ENCODE measurements around the gene MAX. TPM values are rescaled to one million over a fixed set of nuclear protein-coding genes. Genes with fewer than 3 reads are reported as not detected.

The MAX gene
- total and polyA plus RNA-seq, 9 of the 15 experiments (the other 6 are each of a cell fraction or from before 2014, with no cell fraction given) = 15.4 to 96.5 (median 51.6) TPM

- no peak for TF ChIP-seq MXD1 (CRISPR knock-in tag; IDR thresholded peaks at IDR 0.05; ENCODE audit: borderline replicate concordance, poor library complexity, severe bottlenecking)
- no peak for TF ChIP-seq ZNF511 (CRISPR knock-in tag; IDR thresholded peaks at IDR 0.05)
These were observed 41.9 kb upstream of the MAX start (continued) for GRCh38 chr14:65144170-65144569.

- no peak overlapping the region for H3K9ac ChIP-seq (ENCODE audit: insufficient read depth in 1 of 2, low read depth in 2 of 2, low read length in 2 of 2)
- no peaks in the 10 kb centered on the region for H3K79me2 ChIP-seq (ENCODE audit: control insufficient read depth, insufficient read depth, low read length)
- no peak overlapping the region for H3K4me3 ChIP-seq
- no peaks in the 10 kb centered on the region for H3K9me3 ChIP-seq (replicated peaks; ENCODE audit: control insufficient read depth, insufficient read depth, low read depth, low read length)
- DNase-seq (ENCODE audit: extremely low read depth in 1 of 4, low spot score in 3 of 4) (no peak), FAIRE-seq (no peak), ATAC-seq (no peak)
- whole genome bisulfite sequencing (ENCODE audit: insufficient coverage, low coverage, missing lambda C conversion rate) = 26% methylated on average over 8 of the region's 8 CpGs
- ChIA-PET POLR2A (interaction anchor here (0.8 to 0.9 kb wide), 2 partner anchors 26 to 509 kb away, joined by 3 to 4 read pairs; no protein-coding TSS in a partner anchor), CTCF (ENCODE audit: low intra/inter-chr PET ratio) (no interaction called here)
- H3K9me1 ChIP-seq (ENCODE audit: control insufficient read depth, insufficient read depth, low read length) = no peaks in the 10 kb centered on the region
- no peaks in the 10 kb centered on the region for H3K36me3 ChIP-seq (ENCODE audit: control insufficient read depth, insufficient read depth, low read length)
- H3K27ac ChIP-seq (ENCODE audit: extremely low read depth, low read depth, low read length) = no peak overlapping the region
- peaks cover 4 to 5% of the 10 kb centered on the region in 2 experiments; a peak in 2 of 5 replicates for H3K4me1 ChIP-seq (replicated peaks in 1 of 2; ENCODE audit: control insufficient read depth in 2 of 2, insufficient read depth in 2 of 2, low read length in 2 of 2)
- no peaks in the 10 kb centered on the region for H3K27me3 ChIP-seq (ENCODE audit: control insufficient read depth in 2 of 2, insufficient read depth in 2 of 2, low read length in 2 of 2)
- no TSS peak for BruUV-seq (replicated peaks)
- no peaks in the 10 kb centered on the region for H4K20me1 ChIP-seq (replicated peaks; ENCODE audit: control insufficient read depth, insufficient read depth, low read length)
- in situ Hi-C loops (cut with MboI) = no loop called here
- TF ChIP-seq NEUROD1 (IDR thresholded peaks at IDR 0.05; ENCODE audit: borderline replicate concordance, low read depth, low read length, partially characterized antibody) (no peak), ZBTB11 (CRISPR knock-in tag; IDR thresholded peaks at IDR 0.05) (no peak), L3MBTL2 (IDR thresholded peaks at IDR 0.05) (no peak), ZNF253 (CRISPR knock-in tag; conservative IDR thresholded peaks at IDR 0.05) (no peak), ZNF644 (tag; IDR thresholded peaks at IDR 0.05; ENCODE audit: low read depth) (no peak), E2F1 (CRISPR knock-in tag; IDR thresholded peaks at IDR 0.05) (no peak), XRCC3 (IDR thresholded peaks at IDR 0.05) (no peak), ZNF79 (CRISPR knock-in tag; IDR thresholded peaks at IDR 0.05; ENCODE audit: low read depth) (no peak), MAFK (IDR thresholded peaks at IDR 0.05; ENCODE audit: low read length) (no peak)
- H2AFZ ChIP-seq (ENCODE audit: low read depth, low read length) = no peak overlapping the region
- intact Hi-C loops (cut with micrococcal nuclease) = no loop called here
- no peak overlapping the region for H3K4me2 ChIP-seq (ENCODE audit: insufficient read depth, low read length)
These were observed 40.8 kb upstream of the MAX start for GRCh38 chr14:65142914-65143625.

Data from K562 (cell line).